Putamen (tissue), 1 donor: ENCODE measurements around the gene GADD45GIP1.

ENCODE experiments used
- DNase-seq: peaks from one replicate; pipeline ENCODE4 v3.0.0-alpha.2; 2016; ENCODE audit warnings: low spot score

The GADD45GIP1 gene

GRCh38 chr19:12956446-12957388, at the start of gene GADD45GIP1:
GADD45GIP1 (minus strand) TSS chr19:12957223; CDS start chr19:12957212, 11 bp downstream.
- DNase-seq, result peak; percentile 74

GRCh38 chr19:13005861-13006370, 48.9 kb upstream of the GADD45GIP1 start:
- DNase-seq, result no peak

- no peak for DNase-seq
Observed at GRCh38 chr19:13005253-13005652, 48.2 kb upstream of the GADD45GIP1 start.

GRCh38 chr19:13004273-13004672, 47.2 kb upstream of the GADD45GIP1 start:
- no peak for DNase-seq

- DNase-seq, result no peak
Observed at GRCh38 chr19:13003081-13003480, 46.1 kb upstream of the GADD45GIP1 start.

- DNase-seq, result peak; percentile 95
Observed at GRCh38 chr19:13002166-13002898, 45.3 kb upstream of the GADD45GIP1 start.

- DNase-seq, result peak; percentile 91
Observed at GRCh38 chr19:13001502-13002165, 44.6 kb upstream of the GADD45GIP1 start.

- DNase-seq, result no peak
Observed at GRCh38 chr19:13001166-13001501, 44.1 kb upstream of the GADD45GIP1 start.

GRCh38 chr19:12997967-12998940, 41.2 kb upstream of the GADD45GIP1 start:
- DNase-seq, result no peak

- no peak for DNase-seq
Observed at GRCh38 chr19:12997179-12997966, 40.4 kb upstream of the GADD45GIP1 start.

GRCh38 chr19:12996406-12997094, 39.5 kb upstream of the GADD45GIP1 start:
- no peak for DNase-seq

- no peak for DNase-seq
Observed at GRCh38 chr19:12995596-12996405, 38.8 kb upstream of the GADD45GIP1 start.

- DNase-seq, result no peak
Observed at GRCh38 chr19:12994701-12995595, 37.9 kb upstream of the GADD45GIP1 start, which contains the start of gene NFIX. NFIX (plus strand) TSS chr19:12995475; CDS start chr19:12995838, 363 bp downstream.

GRCh38 chr19:12993562-12993961, 36.5 kb upstream of the GADD45GIP1 start:
- no peak for DNase-seq

- no peak for DNase-seq
Observed at GRCh38 chr19:12992729-12993128, 35.7 kb upstream of the GADD45GIP1 start.

- DNase-seq, result no peak
Observed at GRCh38 chr19:12991296-12991695, 34.3 kb upstream of the GADD45GIP1 start.

GRCh38 chr19:12990853-12991252, 33.8 kb upstream of the GADD45GIP1 start:
- DNase-seq, result no peak

GRCh38 chr19:12990431-12990830, 33.4 kb upstream of the GADD45GIP1 start:
- DNase-seq, result no peak
